Liver (tissue), 9 donors: ENCODE measurements around the gene PITPNC1. TPM values are rescaled to one million over a fixed set of nuclear protein-coding genes. Genes with fewer than 3 reads are reported as not detected.

Experiments used
- DNase-seq: peaks from one replicate; pipeline ENCODE4 v3.0.0-alpha.2; 2017; ENCODE audit warnings: low spot score
- H3K27ac ChIP-seq, 2 donors: one replicate each; pipeline ENCODE4 v1.7.0; 2013; ENCODE audit warnings: inconsistent platforms in 2 of 2, low read length in 2 of 2, control low read depth in 1 of 2, low read depth in 1 of 2, mild to moderate bottlenecking in 1 of 2
- H3K27me3 ChIP-seq, 4 donors: one replicate each; pipeline versions ENCODE4 v1.6.1 to v1.7.0; 2013; ENCODE audit warnings: low read length in 3 of 4, inconsistent platforms in 1 of 4, mild to moderate bottlenecking in 1 of 4, moderate library complexity in 1 of 4; ENCODE audit not compliant: control insufficient read depth in 4 of 4, insufficient read depth in 4 of 4
- H3K36me3 ChIP-seq, 4 donors: one replicate each; pipeline versions ENCODE4 v1.6.1 to v1.7.0; 2013; ENCODE audit warnings: low read length in 3 of 4, mild to moderate bottlenecking in 3 of 4, low read depth in 1 of 4, moderate library complexity in 1 of 4; ENCODE audit not compliant: control insufficient read depth in 4 of 4, insufficient read depth in 3 of 4
- H3K4me1 ChIP-seq, 4 donors: one replicate each; pipeline versions ENCODE4 v1.6.1 to v1.7.0; 2013; ENCODE audit warnings: low read length in 3 of 4, mild to moderate bottlenecking in 3 of 4, moderate library complexity in 1 of 4; ENCODE audit not compliant: control insufficient read depth in 4 of 4, insufficient read depth in 4 of 4
- H3K4me3 ChIP-seq, 3 donors: one replicate each; pipeline versions ENCODE4 v1.6.1 to v1.7.0; 2013; ENCODE audit warnings: low read length in 3 of 3, control low read depth in 1 of 3, low read depth in 1 of 3, mild to moderate bottlenecking in 1 of 3
- H3K9ac ChIP-seq, 2 donors: one replicate each; pipeline ENCODE4 v1.7.0; 2013; ENCODE audit warnings: low read length in 2 of 2, mild to moderate bottlenecking in 2 of 2, moderate library complexity in 2 of 2, control low read depth in 1 of 2, low read depth in 1 of 2
- H3K9me3 ChIP-seq, 4 donors: one replicate each; pipeline versions ENCODE4 v1.6.1 to v1.7.0; 2013; ENCODE audit warnings: low read length in 3 of 4; ENCODE audit not compliant: control insufficient read depth in 4 of 4
- ATF3 ChIP-seq: IDR thresholded peaks from 2 replicates; pipeline ENCODE4 v1.6.1; 2016; ENCODE audit warnings: antibody characterized with exemption
- CTCF ChIP-seq: fragments of 150-350 bp; IDR thresholded peaks from 2 replicates; pipeline ENCODE4 v1.5.1; 2017; ENCODE audit warnings: improper control_type of control experiment, low read depth, low read length; ENCODE audit not compliant: missing input control
- EGR1 ChIP-seq, 2 donors: IDR thresholded peaks; 2 replicates each; pipeline ENCODE4 v1.6.1; 2016 to 2018; ENCODE audit warnings: antibody characterized with exemption in 2 of 2, low read depth in 2 of 2
- FOXA1 ChIP-seq: IDR thresholded peaks from 2 replicates; pipeline ENCODE4 v1.6.1; 2016; ENCODE audit warnings: antibody characterized with exemption
- FOXA2 ChIP-seq: IDR thresholded peaks from 2 replicates; pipeline ENCODE4 v1.6.1; 2016; ENCODE audit warnings: antibody characterized with exemption
- HNF4A ChIP-seq, 2 donors: conservative IDR thresholded peaks; 2 replicates each; pipeline ENCODE4 v1.6.1; 2016; ENCODE audit warnings: antibody characterized with exemption in 2 of 2, mild to moderate bottlenecking in 2 of 2
- HNF4G ChIP-seq: IDR thresholded peaks from 2 replicates; pipeline ENCODE4 v1.6.1; 2016; ENCODE audit warnings: antibody characterized with exemption
- JUND ChIP-seq, 2 donors: IDR thresholded peaks; 2 replicates each; pipeline ENCODE4 v1.6.1; 2016; ENCODE audit warnings: antibody characterized with exemption in 2 of 2
- MAX ChIP-seq: IDR thresholded peaks from 2 replicates; pipeline ENCODE4 v1.6.1; 2016; ENCODE audit warnings: antibody characterized with exemption
- NR2F2 ChIP-seq: IDR thresholded peaks from 2 replicates; pipeline ENCODE4 v1.6.1; 2016; ENCODE audit warnings: antibody characterized with exemption
- RAD21 ChIP-seq, 2 donors: IDR thresholded peaks; 2 replicates each; pipeline ENCODE4 v1.6.1; 2016; ENCODE audit warnings: antibody characterized with exemption in 2 of 2, mild to moderate bottlenecking in 2 of 2
- REST ChIP-seq: IDR thresholded peaks from 2 replicates; pipeline ENCODE4 v1.6.1; 2016; ENCODE audit warnings: antibody characterized with exemption, mild to moderate bottlenecking
- RXRA ChIP-seq, 2 donors: IDR thresholded peaks; 2 replicates each; pipeline ENCODE4 v1.6.1; 2017 to 2018; ENCODE audit warnings: antibody characterized with exemption in 2 of 2, mild to moderate bottlenecking in 1 of 2
- SP1 ChIP-seq: IDR thresholded peaks from 2 replicates; pipeline ENCODE4 v1.6.1; 2018; ENCODE audit warnings: antibody characterized with exemption, mild to moderate bottlenecking
- TAF1 ChIP-seq: conservative IDR thresholded peaks from 2 replicates; pipeline ENCODE4 v1.6.1; 2016; ENCODE audit warnings: antibody characterized with exemption, mild to moderate bottlenecking
- YY1 ChIP-seq: IDR thresholded peaks from 2 replicates; pipeline ENCODE4 v1.6.1; 2016; ENCODE audit warnings: antibody characterized with exemption, mild to moderate bottlenecking
- ZBTB33 ChIP-seq: IDR thresholded peaks from 2 replicates; pipeline ENCODE4 v1.6.1; 2016; ENCODE audit warnings: antibody characterized with exemption
- WGBS: extraction: QIAGEN DNeasy Blood & Tissue Kit; methylation state at CpG from one replicate; pipeline ENCODE4 v1.1.7; 2013; 5-methylcytosine and 5-hydroxymethylcytosine counted together
- polyA plus RNA-seq, 2 donors: library from polyadenylated mRNA; stranded (reverse) in 1 of 2; unstranded in 1 of 2; fragments of 200-250 nt in 1 of 2; fragments of >200 nt in 1 of 2; fragmentation: Nextera tagmentation in 1 of 2; extraction: Ambion mirVana in 1 of 2; gene quantifications; one replicate each; pipeline versions ENCODE4 v1.2.1 to v1.2.3, GENCODE V29; 2013 to 2015
- total RNA-seq, 2 donors: library from RNA; depleted of rRNA; stranded (reverse); fragments of >200 nt; gene quantifications; one replicate each; pipeline ENCODE4 v1.2.3, GENCODE V29; 2014
- donor health status: healthy.
- donor health status: healthy.
- donor health status: healthy.
- donor health status: healthy.
- donor health status: healthy.

PITPNC1 gene
- total and polyA plus RNA-seq, 4 donors = 2.3 to 10.2 (median 5.7) TPM

- Histone ChIP-seq H3K9ac (no peak overlapping the region), H3K27me3 (no peaks in the 10 kb centered on the region), H3K9me3 (peaks cover 0 to 3% (median 0%) of the 10 kb centered on the region in 4 donors), H3K36me3 (no peaks in the 10 kb centered on the region), H3K4me3 (no peak overlapping the region), H3K27ac (no peak overlapping the region), H3K4me1 (peaks cover 0 to 1% (median 0%) of the 10 kb centered on the region in 4 donors)
- TF ChIP-seq TAF1 (no peak), SP1 (no peak), REST (no peak), MAX (no peak), FOXA1 (no peak), FOXA2 (no peak), JUND (IDR thresholded peaks at IDR 0.05) (no peak), ZBTB33 (no peak), NR2F2 (no peak), HNF4A (conservative IDR thresholded peaks at IDR 0.05) (no peak), RXRA (IDR thresholded peaks at IDR 0.05) (no peak), YY1 (no peak), ATF3 (no peak), EGR1 (IDR thresholded peaks at IDR 0.05; ENCODE audit: low read depth in 2 of 2) (no peak), RAD21 (IDR thresholded peaks at IDR 0.05) (no peak), HNF4G (no peak), CTCF (no peak)
- no peak for DNase-seq
- WGBS = 86% methylated on average over 3 of the region's 3 CpGs
Measured at GRCh38 chr17:67511012-67511411, 133.9 kb downstream of the PITPNC1 start.

GRCh38 chr17:67511804-67512203 is 134.7 kb downstream of the PITPNC1 start:
- Histone ChIP-seq H3K4me1 (peaks cover 0 to 1% (median 0%) of the 10 kb centered on the region in 4 donors), H3K36me3 (no peaks in the 10 kb centered on the region), H3K27me3 (no peaks in the 10 kb centered on the region), H3K9me3 (peaks cover 0 to 3% (median 0%) of the 10 kb centered on the region in 4 donors), H3K9ac (no peak overlapping the region), H3K4me3 (no peak overlapping the region), H3K27ac (no peak overlapping the region)
- 96% methylated on average over 2 of the region's 2 CpGs for WGBS
- DNase-seq = no peak
- TF ChIP-seq ATF3 (no peak), RAD21 (IDR thresholded peaks at IDR 0.05) (no peak)
